Smooth muscle cell (in vitro differentiated cells): Measurements from ENCODE around the gene CTNNBIP1. TPM values are rescaled to one million over a fixed set of nuclear protein-coding genes. Genes with fewer than 3 reads are reported as not detected.

Experiments
- DNase-seq: peaks from one replicate; lab custom pipeline; 2025; ENCODE audit not compliant: unreplicated experiment; lab: John Stamatoyannopoulos, UW
- H2AFZ ChIP-seq: fragments of 200-600 bp; sonication (generic); 2 replicates; pipeline ENCODE4 v1.6.0; 2016; ENCODE audit warnings: antibody characterized with exemption, low read depth, mild to moderate bottlenecking
- H3F3A ChIP-seq: fragments of 200-600 bp; sonication (generic); 2 replicates; pipeline ENCODE4 v1.6.0; 2017; ENCODE audit warnings: antibody characterized with exemption, low read depth
- H3K27ac ChIP-seq: fragments of 200-600 bp; sonication (generic); 2 replicates; pipeline ENCODE4 v1.5.1; 2016; ENCODE audit warnings: low read depth, mild to moderate bottlenecking
- H3K27me3 ChIP-seq: fragments of 200-600 bp; sonication (generic); 2 replicates; pipeline ENCODE4 v1.6.1; 2016; ENCODE audit warnings: low read depth, mild to moderate bottlenecking
- H3K36me3 ChIP-seq: fragments of 200-600 bp; sonication (generic); 2 replicates; pipeline ENCODE4 v1.5.1; 2016; ENCODE audit warnings: low read depth
- H3K4me1 ChIP-seq: fragments of 200-600 bp; sonication (generic); 2 replicates; pipeline ENCODE4 v1.5.1; 2016; ENCODE audit warnings: low read depth
- H3K4me2 ChIP-seq: fragments of 200-600 bp; sonication (generic); 2 replicates; pipeline ENCODE4 v1.6.0; 2016; ENCODE audit warnings: mild to moderate bottlenecking
- H3K4me3 ChIP-seq: fragments of 200-600 bp; sonication (generic); 2 replicates; pipeline ENCODE4 v1.5.1; 2016; ENCODE audit warnings: mild to moderate bottlenecking
- H3K79me2 ChIP-seq: fragments of 200-600 bp; sonication (generic); 2 replicates; pipeline ENCODE4 v1.6.0; 2016; ENCODE audit warnings: low read depth, mild to moderate bottlenecking
- H3K9ac ChIP-seq: fragments of 200-600 bp; sonication (generic); 2 replicates; pipeline ENCODE4 v1.6.0; 2016; ENCODE audit warnings: low read depth
- H3K9me3 ChIP-seq: fragments of 200-600 bp; sonication (generic); replicated peaks from 2 replicates; pipeline ENCODE4 v1.5.1; 2016; ENCODE audit warnings: low read depth
- H4K20me1 ChIP-seq: fragments of 200-600 bp; sonication (generic); 2 replicates; pipeline ENCODE4 v1.6.0; 2016; ENCODE audit warnings: low read depth
- CTCF ChIP-seq: fragments of 200-600 bp; sonication (generic); IDR thresholded peaks from 2 replicates; pipeline ENCODE4 v1.5.1; 2017; ENCODE audit warnings: borderline replicate concordance, mild to moderate bottlenecking, antibody characterized with exemption; ENCODE audit not compliant: insufficient read depth, poor library complexity, severe bottlenecking
- WGBS: methylation state at CpG from one replicate; pipeline ENCODE4 v1.1.7; 2016; ENCODE audit warnings: low lambda C conversion rate; 5-methylcytosine and 5-hydroxymethylcytosine counted together
- polyA plus RNA-seq: library from polyadenylated mRNA; unstranded; fragments of >200 nt; fragmentation: Nextera tagmentation; extraction: Ambion mirVana; gene quantifications from 2 replicates; pipeline ENCODE4 v1.2.1, GENCODE V29; 2016
- total RNA-seq: library from RNA; depleted of rRNA; stranded (reverse); fragments of >200 nt; gene quantifications from 2 replicates; pipeline ENCODE4 v1.2.3, GENCODE V29; 2014

Gene CTNNBIP1
- total and polyA plus RNA-seq, 2 experiments from 2014 or later, result 27.7 to 55.1 TPM

GRCh38 chr1:9827558-9828185, 82.4 kb downstream of the CTNNBIP1 start:
- Histone ChIP-seq H3K27ac (no peak overlapping the region), H3K9ac (no peak overlapping the region), H3K4me2 (no peak overlapping the region), H2AFZ (no peak overlapping the region), H3K79me2 (no peaks in the 10 kb centered on the region), H3K4me1 (peaks cover 10% of the 10 kb centered on the region), H3F3A (peaks cover 29% of the 10 kb centered on the region), H3K4me3 (no peak overlapping the region), H3K36me3 (no peaks in the 10 kb centered on the region), H4K20me1 (peaks cover 6% of the 10 kb centered on the region), H3K27me3 (no peaks in the 10 kb centered on the region), H3K9me3 (no peaks in the 10 kb centered on the region)
- DNase-seq, result no peak
- WGBS, result 73% methylated on average over 24 of the region's 24 CpGs
- TF ChIP-seq CTCF, result peak; percentile 28

DNA sequence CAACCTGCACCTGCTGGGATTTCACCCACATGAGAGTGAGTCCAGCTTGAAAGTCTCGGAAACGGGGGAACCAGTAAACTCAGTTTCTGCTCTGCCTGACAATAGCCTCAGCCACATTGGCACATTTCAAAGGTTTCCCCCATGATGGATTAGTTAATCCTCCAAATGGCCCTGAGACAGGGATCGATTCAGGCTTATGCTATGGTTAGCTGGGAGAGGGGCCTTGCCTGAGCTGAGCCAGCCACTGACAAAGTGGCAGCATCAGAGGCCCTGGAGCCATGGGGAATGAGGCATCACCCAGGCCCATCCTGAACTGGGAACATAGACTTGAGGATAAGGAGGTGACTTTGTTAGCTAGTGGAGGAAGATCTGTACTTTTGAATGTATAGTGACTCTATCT, 83.5 kb downstream of the CTNNBIP1 start:
- H3K27me3 ChIP-seq, result no peaks in the 10 kb centered on the region
- H4K20me1 ChIP-seq, result peaks cover 16% of the 10 kb centered on the region
- no peaks in the 10 kb centered on the region for H3K36me3 ChIP-seq
- H3K27ac ChIP-seq, result no peak overlapping the region
- no peak for TF ChIP-seq CTCF
- no peak overlapping the region for H2AFZ ChIP-seq
- peaks cover 10% of the 10 kb centered on the region for H3K79me2 ChIP-seq
- peaks cover 35% of the 10 kb centered on the region for H3F3A ChIP-seq
- peaks cover 21% of the 10 kb centered on the region for H3K4me1 ChIP-seq
- no peaks in the 10 kb centered on the region for H3K9me3 ChIP-seq
- no peak for DNase-seq
- H3K4me2 ChIP-seq, result no peak overlapping the region
- no peak overlapping the region for H3K9ac ChIP-seq
- no peak overlapping the region for H3K4me3 ChIP-seq
- WGBS, result 89% methylated on average over 3 of the region's 3 CpGs

DNA sequence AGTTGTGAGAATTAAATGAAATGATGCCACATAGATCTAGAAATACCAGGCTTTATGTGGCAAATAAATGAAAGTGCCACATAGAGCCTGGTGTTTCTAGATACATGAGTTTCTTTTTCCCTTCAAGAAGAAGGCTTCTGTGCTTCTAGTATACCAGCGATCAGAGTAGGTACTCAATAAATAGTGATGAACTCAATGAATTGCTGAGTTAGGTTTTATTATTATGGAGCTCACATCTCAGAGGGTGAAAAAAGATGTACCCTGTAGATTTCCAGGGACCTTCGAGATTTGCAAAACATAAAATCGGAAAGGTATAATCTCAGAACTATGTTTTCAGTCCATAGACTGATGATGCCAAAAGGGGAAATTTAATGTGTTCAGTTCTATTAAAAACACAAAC, 84.0 kb downstream of the CTNNBIP1 start:
- peaks cover 26% of the 10 kb centered on the region for H3K4me1 ChIP-seq
- H2AFZ ChIP-seq, result no peak overlapping the region

More for the DNA sequence above, 84.0 kb downstream of the CTNNBIP1 start:
- WGBS, result 92% methylated on average over 3 of the region's 3 CpGs
- Histone ChIP-seq H3K9me3 (no peaks in the 10 kb centered on the region), H3K36me3 (no peaks in the 10 kb centered on the region), H4K20me1 (peaks cover 22% of the 10 kb centered on the region), H3K4me3 (no peak overlapping the region), H3K27me3 (no peaks in the 10 kb centered on the region), H3K79me2 (peaks cover 15% of the 10 kb centered on the region), H3K9ac (no peak overlapping the region), H3K27ac (peak overlapping the region; percentile 74), H3F3A (peaks cover 35% of the 10 kb centered on the region), H3K4me2 (peak overlapping the region; percentile 31)
- DNase-seq, result no peak
- TF ChIP-seq CTCF, result no peak
